NCI-H187 (cell line): ENCODE results near the gene SHTN1.

Source experiments
- DNase-seq, 2 experiments: peaks; one replicate each; lab custom pipeline; 2025; lab: John Stamatoyannopoulos, UW

The SHTN1 gene, protein sequence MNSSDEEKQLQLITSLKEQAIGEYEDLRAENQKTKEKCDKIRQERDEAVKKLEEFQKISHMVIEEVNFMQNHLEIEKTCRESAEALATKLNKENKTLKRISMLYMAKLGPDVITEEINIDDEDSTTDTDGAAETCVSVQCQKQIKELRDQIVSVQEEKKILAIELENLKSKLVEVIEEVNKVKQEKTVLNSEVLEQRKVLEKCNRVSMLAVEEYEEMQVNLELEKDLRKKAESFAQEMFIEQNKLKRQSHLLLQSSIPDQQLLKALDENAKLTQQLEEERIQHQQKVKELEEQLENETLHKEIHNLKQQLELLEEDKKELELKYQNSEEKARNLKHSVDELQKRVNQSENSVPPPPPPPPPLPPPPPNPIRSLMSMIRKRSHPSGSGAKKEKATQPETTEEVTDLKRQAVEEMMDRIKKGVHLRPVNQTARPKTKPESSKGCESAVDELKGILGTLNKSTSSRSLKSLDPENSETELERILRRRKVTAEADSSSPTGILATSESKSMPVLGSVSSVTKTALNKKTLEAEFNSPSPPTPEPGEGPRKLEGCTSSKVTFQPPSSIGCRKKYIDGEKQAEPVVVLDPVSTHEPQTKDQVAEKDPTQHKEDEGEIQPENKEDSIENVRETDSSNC

DNA sequence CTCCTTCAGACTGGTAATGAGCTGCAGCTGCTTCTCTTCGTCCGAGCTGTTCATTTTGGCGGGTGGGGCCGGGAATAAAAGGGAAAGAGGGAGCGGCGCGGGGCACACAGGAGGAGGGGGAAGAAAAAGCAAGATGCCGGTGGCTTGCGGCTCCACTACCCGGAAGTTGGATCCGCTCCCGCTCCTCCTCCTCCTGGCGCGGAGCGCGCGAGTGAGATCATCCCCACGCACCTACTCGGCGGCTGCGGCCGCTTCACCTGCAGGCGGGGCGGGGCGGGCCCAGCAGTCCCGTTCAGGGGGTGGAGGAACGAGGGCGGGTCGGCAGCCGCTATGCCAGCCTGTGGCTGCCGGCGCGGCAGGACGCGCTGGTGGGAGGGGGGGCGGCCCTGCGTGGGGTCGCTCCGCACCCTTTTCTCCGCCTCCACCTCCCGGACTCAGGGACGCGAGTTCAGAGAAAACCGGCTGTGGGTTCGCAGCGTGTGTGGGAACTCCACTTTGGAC is at the start of gene SHTN1:
SHTN1 (minus strand) TSS at position 162 of the 501 bp plus-strand sequence; CDS start at position 54, 108 bp downstream.
- DNase-seq = peak; percentile 12 to 45

DNA sequence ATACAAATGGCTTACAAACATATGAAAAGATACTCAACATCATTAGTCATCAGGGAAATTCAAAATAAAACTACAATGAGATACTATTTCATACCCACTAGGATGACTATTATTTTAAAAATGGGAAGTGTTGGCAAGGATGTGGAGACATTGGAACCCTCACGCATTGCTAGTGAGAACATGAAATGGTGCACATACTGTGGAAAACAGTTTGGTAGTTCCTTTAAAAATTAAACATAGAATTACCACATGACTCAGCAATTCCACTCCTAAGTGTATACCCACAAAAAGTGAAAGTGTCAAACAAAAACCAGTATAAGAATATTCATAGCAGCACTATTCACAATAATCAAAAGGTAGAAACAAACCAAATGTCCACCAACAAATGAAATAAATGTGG is 48.5 kb upstream of the SHTN1 start:
- DNase-seq = no peak

DNA sequence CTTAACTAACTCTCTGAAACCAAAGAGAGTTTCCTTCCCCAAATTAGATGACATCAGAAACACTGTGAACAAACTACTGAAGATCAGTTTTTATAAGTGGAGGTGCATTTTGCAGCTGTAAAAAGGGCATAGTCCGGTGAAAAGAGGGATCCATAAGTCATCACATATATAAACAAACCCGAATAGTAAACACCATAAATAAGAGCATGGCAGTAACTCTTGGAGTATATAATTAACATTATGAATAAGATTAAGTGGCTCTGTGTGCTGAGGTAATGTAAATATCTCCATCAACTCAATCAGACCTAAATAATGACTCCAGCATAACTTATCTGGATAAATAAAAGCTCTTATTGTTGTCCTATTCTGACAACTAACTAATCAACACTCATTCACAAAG is 43.0 kb upstream of the SHTN1 start:
- DNase-seq = no peak

DNA sequence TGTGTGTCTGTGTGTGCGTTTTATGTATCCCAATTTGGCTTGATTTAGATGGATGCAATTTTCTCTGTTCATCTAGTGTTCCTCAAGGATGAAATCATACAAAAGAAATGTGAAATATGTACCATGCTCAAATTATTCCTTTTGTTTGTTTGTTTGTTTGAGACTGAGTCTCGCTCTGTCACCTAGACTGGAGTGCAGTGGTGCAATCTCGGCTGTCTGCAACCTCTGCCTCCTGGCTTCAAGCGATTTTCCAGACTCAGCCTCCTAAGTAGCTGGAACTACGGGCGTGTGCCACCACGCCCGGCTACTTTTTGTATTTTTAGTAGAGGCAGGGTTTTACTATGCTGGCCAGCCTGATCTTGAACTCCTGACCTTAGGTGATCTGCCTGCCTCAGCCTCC is 11.3 kb upstream of the SHTN1 start:
- no peak for DNase-seq

DNA sequence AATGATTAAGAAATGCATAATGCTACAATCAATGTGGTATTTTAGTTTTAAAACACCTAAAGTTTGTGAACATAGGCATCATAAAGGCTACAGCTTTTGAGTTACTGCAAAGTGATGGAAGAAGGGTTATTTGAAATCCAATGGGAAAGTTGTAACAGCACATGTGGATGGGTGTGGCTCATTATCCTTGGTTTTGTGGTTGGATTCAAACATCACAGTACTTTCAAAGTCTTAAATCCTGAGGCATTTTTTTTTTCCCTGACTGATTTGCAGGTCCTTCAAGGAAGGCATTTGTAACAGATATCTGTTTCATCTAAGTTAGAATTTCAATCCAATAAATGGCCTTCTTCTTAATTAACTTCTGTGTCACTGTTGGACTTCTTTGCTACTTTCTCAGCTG is 9.8 kb upstream of the SHTN1 start:
- no peak for DNase-seq

DNA sequence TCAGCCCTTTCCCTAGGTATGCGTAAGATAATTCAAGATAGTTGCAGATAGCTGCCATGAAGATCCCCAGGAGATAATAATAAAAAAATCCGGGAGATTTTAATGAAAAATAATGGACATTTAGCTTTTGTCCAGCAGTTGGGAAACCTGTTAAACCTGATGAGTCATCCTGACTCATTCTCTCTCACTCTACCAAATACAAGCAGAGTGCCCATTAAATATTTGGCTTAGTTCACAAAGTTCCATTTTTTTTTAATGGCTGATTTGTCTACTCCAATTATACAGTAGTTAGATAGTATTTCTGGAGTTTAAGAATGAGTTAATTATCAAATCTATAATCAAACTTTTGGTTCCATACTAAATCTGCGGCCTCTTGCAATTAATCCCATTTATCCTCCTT is 2.1 kb upstream of the SHTN1 start:
- no peak for DNase-seq

DNA sequence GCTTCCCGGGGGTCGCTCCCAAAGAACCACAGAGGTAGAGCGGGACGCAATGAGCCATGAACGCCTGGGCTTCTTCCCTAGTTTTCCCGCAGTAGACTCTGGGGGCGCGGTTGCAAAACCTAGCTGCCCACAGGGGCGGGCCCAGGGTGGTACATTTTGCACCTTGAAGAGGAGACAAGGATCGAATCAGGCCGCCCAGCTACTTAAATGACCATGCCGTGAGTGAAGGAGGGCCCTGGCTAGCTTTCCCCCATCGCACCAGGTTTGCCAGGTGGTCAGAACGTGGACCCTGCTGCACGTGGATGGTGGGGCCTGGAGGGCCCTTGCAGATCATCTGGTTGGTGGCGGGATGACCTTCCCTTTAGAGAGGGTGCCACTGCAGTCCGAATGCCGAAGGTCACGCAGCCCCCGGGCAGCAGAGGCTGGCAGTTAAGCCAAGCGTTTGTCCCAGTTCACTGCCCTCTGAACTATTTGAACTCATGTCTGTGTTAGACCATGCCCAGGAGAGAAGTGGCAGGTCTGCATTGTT is 604 bp upstream of the SHTN1 start:
- no peak for DNase-seq

DNA sequence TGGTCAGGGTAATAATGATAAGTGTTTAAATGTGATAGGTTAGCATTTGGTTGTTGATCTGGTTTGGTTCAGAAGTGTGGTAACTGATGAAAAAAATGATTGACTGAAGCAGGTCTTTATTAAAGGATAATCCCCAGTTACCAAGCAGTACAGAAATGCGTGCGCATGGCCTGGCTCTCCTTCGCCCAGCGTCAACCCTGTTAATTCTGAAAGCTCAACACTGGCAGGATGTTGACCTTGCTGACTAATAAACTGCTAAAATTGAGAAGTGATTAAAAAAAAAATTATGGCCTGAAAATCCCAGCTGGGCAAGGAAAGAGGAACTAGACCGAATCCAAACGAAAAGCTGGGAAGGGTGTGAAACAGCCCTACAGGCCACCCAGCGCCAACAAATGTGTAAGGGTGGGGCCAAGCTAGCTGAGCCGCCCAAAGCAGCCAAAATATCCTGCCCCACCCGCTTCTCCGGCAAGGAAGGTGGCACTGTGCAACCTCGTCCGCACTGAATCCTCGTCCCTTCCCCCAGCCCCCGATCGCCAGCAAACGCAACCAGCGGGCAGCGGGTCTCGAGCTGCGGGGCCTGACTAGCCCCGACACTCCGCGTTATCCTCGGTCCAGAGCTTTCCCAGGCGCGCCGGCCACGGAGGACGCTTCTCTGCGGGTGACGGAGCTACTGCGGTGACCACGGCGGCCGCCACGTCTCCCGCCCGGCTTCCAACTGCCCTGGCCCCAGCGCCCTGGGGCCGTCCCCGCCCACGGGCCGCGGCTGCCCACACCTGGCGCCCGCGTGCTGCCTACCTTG is 561 bp downstream of the SHTN1 start:
- DNase-seq = peak in 1 of 2 experiments; percentile 12

DNA sequence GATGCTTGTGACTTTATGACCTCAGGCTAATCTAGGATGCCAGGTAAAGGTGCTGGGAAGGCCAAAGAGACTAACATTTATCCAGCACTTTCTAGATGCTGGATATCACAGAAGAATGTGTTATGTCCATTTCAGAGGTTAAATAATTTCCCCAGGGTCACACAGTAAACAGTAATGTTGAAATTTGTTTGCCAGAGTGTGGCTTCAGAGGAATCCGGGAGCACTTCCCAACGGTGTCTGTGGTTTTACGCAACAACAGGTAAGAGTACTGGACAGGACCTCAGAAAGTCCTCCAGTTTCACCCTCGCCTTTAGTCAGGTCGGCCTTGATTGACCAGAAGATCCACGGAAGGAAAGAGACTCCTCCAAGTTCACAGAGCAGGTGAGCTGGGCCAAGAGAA is 1.7 kb downstream of the SHTN1 start:
- no peak for DNase-seq

DNA sequence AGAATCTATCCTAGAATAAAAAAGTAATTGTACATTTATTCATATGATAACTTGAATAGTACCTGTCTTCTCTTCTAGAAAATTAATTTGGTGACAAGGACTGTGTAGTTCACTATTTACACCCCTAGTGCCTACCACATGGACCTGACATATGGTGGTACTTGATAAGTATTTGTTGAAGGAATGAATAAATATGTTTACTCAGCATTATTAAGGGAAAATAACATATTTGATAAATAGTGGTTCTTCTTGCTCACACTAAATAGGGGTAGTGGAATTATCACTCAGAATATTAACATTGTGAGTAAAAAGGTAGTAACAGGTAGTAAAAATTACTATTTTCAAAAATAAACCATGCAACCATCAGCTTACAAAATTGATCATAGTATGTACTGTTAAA is 2.8 kb downstream of the SHTN1 start:
- no peak for DNase-seq

DNA sequence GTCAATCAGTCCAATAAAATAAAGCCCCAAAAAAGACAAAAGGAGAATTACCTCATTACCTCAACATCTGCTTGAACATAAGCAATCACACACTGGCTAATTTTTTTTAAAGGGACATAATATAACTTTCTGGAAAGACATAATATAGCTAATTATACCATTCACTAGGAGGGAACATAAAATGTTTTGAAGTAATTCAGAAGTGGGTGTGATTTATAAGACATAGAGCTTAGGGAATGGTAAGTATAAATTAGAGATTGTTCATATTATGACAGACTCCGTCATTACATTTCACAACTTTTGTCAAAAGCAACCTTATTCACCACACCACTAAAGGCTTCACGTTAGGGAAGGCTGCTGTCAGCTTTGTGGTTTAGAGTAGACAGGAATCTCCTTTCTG is 3.8 kb downstream of the SHTN1 start:
- no peak for DNase-seq

DNA sequence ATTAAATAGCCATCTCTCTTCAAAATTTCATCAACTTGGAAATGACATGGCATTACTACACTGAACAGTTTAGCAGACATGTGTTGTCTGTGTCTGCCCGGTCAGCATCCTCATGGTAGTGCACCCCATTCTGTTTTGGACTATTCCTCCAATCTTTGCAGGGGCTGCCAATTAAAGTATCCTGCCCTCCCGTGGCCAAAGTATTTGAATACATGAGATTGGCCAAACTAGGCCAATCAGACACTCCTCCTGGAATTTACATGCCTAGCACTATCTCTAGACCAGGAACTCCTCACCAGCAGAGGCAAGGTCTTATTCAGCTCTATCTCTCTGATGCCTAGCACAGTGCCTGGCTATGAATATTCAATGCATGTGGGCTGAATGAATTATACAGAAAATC is 4.4 kb downstream of the SHTN1 start:
- no peak for DNase-seq

DNA sequence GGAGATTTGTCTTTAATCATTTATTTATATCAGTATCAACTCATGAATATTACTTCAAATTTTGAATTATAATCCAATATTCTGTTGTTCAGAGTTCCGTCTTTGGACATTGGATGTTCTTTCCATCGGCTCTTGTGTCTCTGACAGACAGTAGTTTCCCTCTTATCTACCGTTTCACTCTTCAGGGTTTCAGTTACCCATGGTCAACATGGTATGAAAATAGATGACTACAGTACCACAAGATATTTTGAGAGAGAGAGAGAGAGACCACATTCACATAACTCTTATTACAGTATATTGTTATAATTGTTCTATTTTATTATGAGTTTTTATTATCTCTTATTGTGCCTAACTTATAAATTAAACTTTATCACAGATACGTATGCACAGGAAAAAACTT is 6.8 kb downstream of the SHTN1 start:
- no peak for DNase-seq

DNA sequence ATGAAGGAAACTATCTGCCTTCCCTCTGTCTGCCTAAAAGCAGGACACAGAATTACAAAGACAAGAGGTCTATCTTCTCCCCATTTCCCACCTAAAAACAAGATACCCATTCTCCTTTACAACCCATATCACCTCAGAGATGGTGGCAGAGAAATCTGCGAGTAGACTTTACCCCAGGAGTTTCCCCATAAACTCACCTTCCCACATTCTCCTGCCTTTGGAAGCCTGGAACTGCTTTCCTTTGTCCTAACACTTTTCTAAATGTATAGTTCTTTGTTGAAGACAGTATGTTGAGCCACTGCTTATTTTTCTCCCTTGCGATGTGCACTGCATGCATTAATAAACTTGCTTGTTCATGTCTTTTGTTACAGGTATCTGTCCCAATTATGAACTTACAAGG is 8.0 kb downstream of the SHTN1 start:
- DNase-seq = no peak

DNA sequence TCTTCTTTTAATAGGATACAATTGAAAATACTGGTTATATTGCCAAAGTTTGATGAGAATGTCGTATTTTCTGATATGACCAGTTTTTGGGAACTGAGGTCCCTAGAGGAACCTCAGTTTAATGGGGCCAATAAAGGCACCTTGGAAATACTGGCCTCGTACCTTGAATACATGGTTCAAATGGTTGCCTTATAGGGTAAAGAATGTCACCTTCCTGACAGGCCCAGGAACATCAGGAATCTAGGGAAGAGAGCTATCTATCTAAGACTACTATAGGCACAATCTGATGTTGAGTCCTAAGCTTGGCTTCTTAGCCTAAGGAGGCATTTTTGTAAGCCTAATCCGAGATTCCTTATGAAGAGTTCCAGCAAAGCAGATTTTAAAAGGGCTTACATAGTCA is 9.3 kb downstream of the SHTN1 start:
- no peak for DNase-seq

DNA sequence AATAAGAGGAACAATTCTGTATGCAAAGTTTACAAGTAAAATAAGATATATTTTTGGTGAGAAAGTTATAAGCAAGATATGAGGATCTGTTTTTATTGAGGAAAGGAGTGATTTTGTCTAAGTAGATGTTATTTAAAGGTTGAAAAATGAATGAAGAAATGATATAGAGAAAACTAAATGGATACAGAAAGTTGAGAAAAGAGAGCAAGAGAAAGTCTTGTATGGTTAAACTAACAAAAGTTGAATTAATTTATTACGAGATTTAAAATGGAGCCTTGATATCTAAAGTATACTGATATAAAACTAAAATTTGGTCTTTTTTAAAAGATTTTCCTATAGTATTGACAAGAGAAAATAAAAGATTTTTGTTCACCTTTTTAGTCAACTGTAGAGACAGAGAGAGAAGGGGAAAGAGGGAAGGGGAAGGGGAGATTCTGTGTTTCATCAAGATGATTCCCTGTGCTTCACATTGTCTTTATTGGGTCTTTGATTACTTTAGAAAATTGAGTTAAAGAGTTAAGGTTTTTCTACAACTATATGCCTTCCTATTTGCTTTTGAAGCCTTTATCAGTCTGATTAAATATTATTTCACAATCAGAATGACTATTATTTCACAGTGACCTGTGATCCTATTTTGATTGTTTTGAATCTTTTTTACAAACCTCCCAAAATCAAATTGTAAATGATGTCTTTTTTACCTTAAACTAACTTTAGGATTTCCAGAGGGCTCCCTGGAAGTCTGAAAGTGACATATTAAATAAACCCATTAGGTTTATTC is 10.7 kb downstream of the SHTN1 start:
- DNase-seq = no peak

DNA sequence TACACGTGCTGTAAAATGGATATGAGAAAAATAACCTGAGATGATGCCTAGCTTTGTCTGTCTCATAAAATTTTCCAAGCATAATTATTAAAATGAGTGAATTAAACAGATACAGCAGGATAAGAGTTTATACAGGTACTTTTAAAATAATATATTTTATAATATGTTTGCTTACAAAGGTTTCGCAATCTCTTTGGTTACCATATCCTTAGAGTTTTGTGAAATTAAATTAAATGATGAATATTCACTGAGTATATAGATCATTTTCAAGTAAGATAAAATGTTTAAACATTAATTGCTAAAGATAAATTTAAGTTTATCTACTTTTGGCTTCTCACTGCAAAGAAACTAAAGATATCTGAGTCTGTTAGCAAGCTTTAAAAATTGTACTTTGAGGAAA is 11.4 kb downstream of the SHTN1 start:
- no peak for DNase-seq

DNA sequence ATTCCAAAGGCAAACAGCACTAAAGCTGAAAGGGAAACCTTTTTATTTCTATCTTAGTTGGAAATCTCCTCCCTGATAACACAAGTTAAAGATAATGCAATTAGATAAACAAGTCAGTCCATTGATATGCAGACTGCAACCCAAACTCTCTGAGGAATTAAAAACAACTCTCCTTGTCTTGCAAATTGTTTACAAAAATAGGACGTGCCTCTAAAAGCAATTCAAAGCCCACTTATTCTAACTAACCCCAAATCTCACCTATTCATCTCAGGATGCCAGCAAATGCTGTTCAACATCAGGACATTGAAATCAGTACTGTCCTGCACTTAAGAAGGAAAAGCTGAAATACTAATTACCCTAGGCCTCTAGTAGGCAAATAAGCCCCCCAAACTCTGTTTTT is 12.8 kb downstream of the SHTN1 start:
- DNase-seq = no peak

DNA sequence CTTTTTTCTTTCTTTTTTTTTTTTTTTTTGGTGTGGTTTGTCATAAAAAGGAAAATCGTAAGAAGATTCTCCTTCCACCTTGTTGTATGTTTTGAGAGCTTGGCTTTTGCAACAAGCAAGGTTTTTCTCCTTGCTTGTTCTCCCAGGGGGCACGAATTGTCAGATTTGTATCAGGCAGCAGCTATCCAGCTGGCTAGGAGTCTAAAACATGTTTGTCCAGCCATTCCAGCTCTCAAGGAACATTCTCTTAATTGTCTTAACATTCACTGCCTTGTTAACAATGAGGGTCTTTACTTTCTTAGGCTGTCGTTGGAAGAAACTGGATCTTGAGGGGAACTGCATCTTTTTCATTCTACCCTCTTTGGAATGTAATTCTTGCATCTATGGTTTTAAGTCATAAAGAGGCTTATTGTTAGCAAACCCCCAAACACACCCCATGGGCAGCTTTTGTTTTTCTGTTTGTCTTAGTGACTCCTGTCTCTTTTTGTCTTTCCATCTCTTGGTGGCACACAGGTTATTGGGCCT is 14.6 kb downstream of the SHTN1 start:
- DNase-seq = no peak

DNA sequence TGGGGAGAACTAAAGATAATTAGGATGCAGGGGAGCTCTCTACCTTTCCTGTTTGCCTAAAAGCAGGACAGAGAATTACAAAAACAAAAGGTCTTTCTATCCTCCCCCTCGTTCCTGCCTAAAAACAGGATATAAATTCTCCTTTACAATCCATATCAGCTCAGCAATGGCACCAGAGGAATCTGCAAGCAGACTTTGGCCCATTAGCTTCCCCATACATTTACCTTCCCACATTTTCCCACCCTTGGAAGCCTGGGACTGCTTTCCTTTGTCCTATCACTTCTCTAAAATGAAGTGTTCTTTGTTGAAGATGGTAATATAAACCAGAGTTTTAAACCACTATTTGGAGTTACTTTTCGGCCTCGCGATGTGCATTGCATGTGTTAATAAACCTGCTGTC is 15.5 kb downstream of the SHTN1 start:
- DNase-seq = no peak

DNA sequence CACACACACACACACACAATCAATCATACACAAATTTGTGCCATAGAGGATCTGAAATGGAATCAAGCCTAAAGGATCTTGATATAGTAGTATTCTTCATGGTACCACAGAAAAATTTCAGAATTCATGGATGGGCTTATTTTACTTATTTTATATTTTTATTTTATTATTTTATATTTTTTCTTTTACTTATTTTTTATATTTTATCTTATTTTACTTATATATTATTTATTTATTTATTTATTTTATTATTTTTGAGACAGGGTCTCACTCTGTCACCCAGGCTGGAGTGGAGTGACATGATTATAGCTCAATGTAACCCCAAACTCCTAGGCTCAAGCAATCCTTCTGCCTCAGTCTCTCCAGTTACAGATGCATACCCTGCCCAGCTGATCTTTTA is 16.7 kb downstream of the SHTN1 start:
- no peak for DNase-seq
